Right lobe of liver (tissue), 4 donors: Measurements from ENCODE around the gene HHIP.

Experiments used
- POLR2A ChIP-seq: fragments of 450-650 bp; IDR thresholded peaks from one replicate; pipeline ENCODE4 v1.6.1; 2017; ENCODE audit warnings: antibody characterized with exemption, mild to moderate bottlenecking
- TF ChIP-seq, protein P1 (sequence below), 4 donors: fragments of 200-600 bp in 3 of 4; fragments of 450-650 bp in 1 of 4; IDR thresholded peaks; one replicate each; pipeline versions ENCODE4 v1.5.1 to v1.8.0; 2016 to 2022; ENCODE audit warnings: antibody characterized with exemption in 4 of 4, mild to moderate bottlenecking in 2 of 4
- donor health status: DM: no; HTN: no; CAD: no.
- donor health status: DM: no; HTN: no; CAD: no.
- donor health status: DM: no; HTN: yes; CAD: no.

GRCh38 chr4:144699565-144699964, 53.6 kb downstream of the HHIP start:
- TF ChIP-seq POLR2A: no peak
- TF ChIP-seq, protein P1, sequence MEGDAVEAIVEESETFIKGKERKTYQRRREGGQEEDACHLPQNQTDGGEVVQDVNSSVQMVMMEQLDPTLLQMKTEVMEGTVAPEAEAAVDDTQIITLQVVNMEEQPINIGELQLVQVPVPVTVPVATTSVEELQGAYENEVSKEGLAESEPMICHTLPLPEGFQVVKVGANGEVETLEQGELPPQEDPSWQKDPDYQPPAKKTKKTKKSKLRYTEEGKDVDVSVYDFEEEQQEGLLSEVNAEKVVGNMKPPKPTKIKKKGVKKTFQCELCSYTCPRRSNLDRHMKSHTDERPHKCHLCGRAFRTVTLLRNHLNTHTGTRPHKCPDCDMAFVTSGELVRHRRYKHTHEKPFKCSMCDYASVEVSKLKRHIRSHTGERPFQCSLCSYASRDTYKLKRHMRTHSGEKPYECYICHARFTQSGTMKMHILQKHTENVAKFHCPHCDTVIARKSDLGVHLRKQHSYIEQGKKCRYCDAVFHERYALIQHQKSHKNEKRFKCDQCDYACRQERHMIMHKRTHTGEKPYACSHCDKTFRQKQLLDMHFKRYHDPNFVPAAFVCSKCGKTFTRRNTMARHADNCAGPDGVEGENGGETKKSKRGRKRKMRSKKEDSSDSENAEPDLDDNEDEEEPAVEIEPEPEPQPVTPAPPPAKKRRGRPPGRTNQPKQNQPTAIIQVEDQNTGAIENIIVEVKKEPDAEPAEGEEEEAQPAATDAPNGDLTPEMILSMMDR (IDR thresholded peaks at IDR 0.05): no peak
